GM18867 (cell line): ENCODE measurements around the gene ALG8.
"Not testable (repeated sequence)": the region's sequence is repeated elsewhere in the genome, so short reads cannot be mapped to it uniquely, and the experiment has no call there.

Source experiments
- ATAC-seq: cut with Tn5 transposase; IDR thresholded peaks from one replicate; pipeline ENCODE4 v1.9.1; 2021; ENCODE audit warnings: mild to moderate bottlenecking, moderate library complexity; ENCODE audit not compliant: unreplicated experiment

ALG8 gene

GRCh38 chr11:78139422-78140391 lies at the start of gene ALG8:
Gene ALG8 (minus strand): TSS chr11:78139626. CDS start chr11:78139588, 38 bp downstream.
- ATAC-seq = peak; percentile 88

DNA sequence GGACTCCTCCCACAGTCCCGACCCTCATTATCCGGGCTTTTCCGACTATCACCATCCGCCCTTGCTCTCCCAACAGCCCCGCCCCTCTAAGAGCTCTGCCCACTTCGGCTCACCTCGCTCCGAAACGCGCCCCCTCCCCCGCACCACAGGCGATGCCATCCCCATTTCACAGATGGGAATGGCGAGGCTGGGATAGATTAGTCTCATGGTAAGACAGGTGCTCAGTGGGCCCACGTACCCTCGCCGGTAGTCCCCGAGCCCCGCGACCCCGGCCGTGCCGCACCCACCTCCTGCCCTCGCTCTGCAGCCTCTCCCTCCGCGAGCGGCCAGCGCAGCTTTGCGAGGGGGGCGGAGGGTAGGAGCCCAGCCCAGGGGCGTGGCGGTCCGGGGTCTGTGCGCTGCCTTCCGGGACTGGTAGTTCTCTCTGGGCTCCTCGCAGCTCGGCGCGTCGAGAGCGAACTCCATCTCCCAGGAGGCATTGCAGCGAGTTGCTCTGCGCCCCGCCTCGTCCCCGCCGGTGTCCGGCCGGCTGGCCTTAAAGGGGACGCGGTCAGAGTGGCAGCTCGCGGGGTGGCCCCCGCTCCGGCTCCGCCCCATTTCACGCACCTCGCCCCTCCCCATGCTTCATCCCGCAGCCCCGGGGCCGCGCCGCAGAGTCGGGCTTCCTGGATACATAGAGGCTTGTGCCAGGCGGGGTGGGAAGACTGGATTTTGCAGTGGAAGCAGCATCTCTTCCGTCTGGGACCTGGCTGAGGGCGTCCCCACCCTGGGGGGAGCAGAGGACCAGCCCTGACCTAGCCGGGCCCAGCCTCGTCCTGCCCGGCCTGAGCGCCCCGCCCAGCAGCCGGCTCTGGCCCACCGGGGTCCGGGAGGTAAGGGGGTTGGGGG lies 49.1 kb upstream of the ALG8 start, which contains the start of the genes KCTD21 and USP35:
TSS of gene KCTD21 (minus strand) at position 341 of the 888 bp plus-strand sequence. CDS start 14,072 bp downstream, outside the sequence.
TSS of gene USP35 (plus strand) at position 634 of the 888 bp plus-strand sequence. CDS start 7,327 bp downstream, outside the sequence.
- peak; percentile 96 for ATAC-seq

DNA sequence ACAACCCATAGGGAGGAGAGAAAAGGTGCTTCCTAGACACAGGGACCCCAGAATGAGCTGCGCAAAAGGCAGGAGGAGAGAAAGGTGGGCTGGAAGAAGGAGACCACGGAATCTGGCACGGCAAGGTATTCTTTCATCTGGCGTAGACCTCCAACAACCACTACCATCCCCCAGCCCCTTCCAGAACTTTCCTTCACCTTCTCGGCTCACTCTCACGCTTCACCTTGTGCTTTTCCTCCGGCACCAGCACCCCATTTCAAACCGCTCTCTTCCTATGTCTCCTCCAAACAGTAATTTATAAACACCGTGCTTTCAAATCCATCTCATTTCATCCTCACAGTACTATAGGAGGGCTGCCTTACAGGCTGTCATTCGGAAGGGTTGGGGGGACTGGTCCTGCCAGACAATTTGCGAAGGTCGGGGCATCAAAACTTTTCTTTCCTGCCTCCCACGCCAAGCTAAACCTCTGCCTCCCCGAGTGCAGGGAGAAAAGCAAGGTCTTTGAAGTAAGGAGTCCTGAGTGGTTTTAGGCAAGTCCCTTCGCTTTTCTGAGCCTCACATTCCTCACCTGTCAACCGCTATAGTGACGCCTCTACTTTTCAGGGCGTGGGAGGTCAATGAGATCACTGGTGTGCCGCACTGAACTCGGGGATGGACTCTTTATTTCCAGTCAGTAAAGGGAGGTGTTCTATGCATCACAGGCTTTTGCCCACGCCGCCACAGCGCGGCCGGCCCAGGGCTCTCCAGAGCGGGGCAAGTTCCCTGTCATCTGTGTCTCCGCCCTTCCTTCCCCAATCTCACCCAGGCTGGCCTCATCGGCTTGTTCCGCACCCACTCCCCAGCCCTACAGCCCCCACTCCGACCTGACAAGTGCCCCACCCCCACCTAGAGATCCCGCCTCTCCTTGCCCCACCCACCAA lies 48.2 kb upstream of the ALG8 start:
- peak; percentile 28 for ATAC-seq

DNA sequence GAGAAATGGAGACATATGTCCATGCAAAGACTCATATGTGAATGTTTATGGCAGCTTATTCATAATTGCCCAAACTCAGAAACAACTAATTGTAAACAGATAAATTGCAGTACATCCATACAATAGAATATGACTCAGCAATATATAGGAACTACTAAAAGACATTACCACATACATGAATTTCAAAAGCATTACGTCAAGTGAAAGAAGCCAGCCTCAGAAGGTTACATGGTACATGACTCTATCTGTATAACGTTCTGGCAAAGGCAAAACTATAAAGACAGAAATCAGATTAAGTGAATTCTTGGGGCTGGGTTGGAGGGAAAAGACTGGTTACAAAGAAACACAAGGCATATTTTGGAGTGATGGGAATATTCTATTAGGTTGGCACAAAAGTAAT lies 41.8 kb upstream of the ALG8 start:
- no peak for ATAC-seq

- no peak for ATAC-seq
These were observed 41.3 kb upstream of the ALG8 start for GRCh38 chr11:78180751-78181150.

- ATAC-seq = no peak
These were observed 40.1 kb upstream of the ALG8 start for GRCh38 chr11:78179459-78180071.

- no peak for ATAC-seq
These were observed 37.8 kb upstream of the ALG8 start for GRCh38 chr11:78177216-78177615.

DNA sequence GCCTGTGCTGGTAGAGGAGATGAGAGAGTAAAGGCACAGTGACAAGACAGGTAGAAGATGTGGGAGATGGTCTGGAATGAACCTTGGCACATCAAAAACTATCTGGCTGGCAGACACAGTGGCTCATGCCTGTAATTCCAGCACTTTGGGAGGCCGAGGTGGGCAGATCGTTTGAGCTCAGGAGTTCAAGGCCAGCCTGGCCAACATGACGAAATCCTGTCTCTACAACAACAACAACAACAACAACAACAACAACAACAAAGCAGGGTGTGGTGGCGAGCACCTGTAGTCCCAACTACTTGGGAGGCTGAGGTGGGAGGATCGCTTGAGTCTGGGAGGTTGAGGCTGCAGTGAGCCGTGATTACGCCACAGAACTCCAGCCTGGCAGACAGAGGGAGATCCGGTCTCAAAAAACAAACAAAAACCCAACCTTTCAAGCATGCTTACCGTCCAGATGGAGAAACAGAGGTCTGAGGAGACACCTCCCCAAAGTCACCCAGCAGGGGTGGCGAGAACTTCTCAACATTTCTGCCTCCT lies 37.2 kb upstream of the ALG8 start:
- no peak for ATAC-seq

- not testable (repeated sequence) for ATAC-seq
These were observed 36.4 kb upstream of the ALG8 start for GRCh38 chr11:78175862-78176261.

DNA sequence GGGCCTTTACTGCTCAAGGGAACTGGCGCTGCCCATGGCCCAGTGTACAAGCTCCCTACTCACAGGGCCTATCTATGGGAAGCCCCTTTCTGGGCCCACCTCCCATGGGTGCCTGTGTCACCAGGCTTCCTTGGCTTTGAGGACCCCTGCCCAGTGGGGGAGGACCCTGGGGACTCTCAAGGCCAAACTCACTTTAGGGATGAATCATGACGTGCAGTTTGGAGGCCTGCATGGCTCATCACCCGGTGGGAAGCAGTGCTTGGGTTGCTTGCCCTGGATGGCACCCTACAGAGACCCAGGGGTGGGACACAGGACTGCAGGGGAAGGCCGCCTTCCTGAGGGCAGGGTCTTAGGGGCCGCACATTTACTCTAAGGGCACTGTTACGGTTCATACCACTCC lies 32.5 kb upstream of the ALG8 start:
- no peak for ATAC-seq

- ATAC-seq = no peak
These were observed 31.6 kb upstream of the ALG8 start for GRCh38 chr11:78170874-78171549.

GRCh38 chr11:78170413-78170812 lies 31.0 kb upstream of the ALG8 start:
- ATAC-seq = no peak

- no peak for ATAC-seq
These were observed 29.4 kb upstream of the ALG8 start for GRCh38 chr11:78168539-78169477.

GRCh38 chr11:78166855-78167469 lies 27.5 kb upstream of the ALG8 start:
- ATAC-seq = no peak

DNA sequence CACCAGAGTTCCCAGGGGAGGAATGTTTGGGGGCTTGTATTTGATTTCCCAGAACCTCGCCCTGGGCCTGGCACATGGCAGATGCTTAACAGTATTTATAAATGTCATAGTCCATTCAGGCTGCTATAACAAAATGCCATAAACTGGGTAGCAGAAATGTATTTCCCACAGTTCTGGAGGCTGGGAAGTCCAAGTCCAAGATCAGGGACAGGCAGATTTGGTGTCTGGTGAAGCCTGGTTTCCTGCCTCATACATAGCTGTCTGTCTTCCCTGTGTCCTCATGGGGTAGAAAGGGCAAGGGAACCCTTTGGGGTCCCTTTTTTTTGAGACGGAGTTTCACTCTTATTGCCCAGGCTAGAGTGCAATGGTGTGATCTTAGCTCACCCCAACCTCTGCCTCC lies 25.0 kb upstream of the ALG8 start:
- ATAC-seq = no peak

- no peak for ATAC-seq
These were observed 24.4 kb upstream of the ALG8 start for GRCh38 chr11:78163828-78164227.

GRCh38 chr11:78161962-78162371 lies 22.5 kb upstream of the ALG8 start:
- no peak for ATAC-seq
